Upper lobe of left lung (tissue), 4 donors: ENCODE measurements around the gene CEP97.

Source experiments
- CTCF ChIP-seq, 6 experiments: fragments of 450-650 bp in 4 of 6; fragments of 200-600 bp in 2 of 6; sonication (generic) in 2 of 6; IDR thresholded peaks; one replicate each; pipeline ENCODE4 v1.5.1; 2016 to 2019; ENCODE audit warnings: antibody characterized with exemption in 6 of 6
- POLR2AphosphoS5 ChIP-seq, 2 donors: sonication (generic); formaldehyde crosslinking; IDR thresholded peaks; one replicate each; pipeline ENCODE4 v1.5.1; 2017; ENCODE audit warnings: antibody characterized with exemption in 2 of 2

- TF ChIP-seq CTCF (IDR thresholded peaks at IDR 0.05): no peak
- no peak for TF ChIP-seq POLR2AphosphoS5 (IDR thresholded peaks at IDR 0.05)
These were observed 79.5 kb downstream of the CEP97 start for GRCh38 chr3:101803939-101804338.
